ENCODE data around the gene NFATC2. TPM values are rescaled to one million over a fixed set of nuclear protein-coding genes. Genes with fewer than 3 reads are reported as not detected.
A peak's percentile ranks its signal among the peaks of the same experiment; 100 is the strongest.

The NFATC2 gene
- polyA plus RNA-seq, 1 of the 3 experiments (the other 2 are of a cell fraction), result 0.36 TPM

- TF ChIP-seq GABPA (IDR thresholded peaks at IDR 0.05; ENCODE audit: low read depth), result 0 out of 2 replicates have a peak, but pooled peaks have one; percentile 22
- TF ChIP-seq NFIC (IDR thresholded peaks at IDR 0.05; ENCODE audit: borderline replicate concordance), result no peak
- no peak for TF ChIP-seq TCF12 (IDR thresholded peaks at IDR 0.05)
- TF ChIP-seq FOSL2 (IDR thresholded peaks at IDR 0.05; ENCODE audit: borderline replicate concordance, low read depth), result 0 out of 2 replicates have a peak, but pooled peaks have one; percentile 4
- TF ChIP-seq RXRA (IDR thresholded peaks at IDR 0.05; ENCODE audit: borderline replicate concordance, low read depth), result no peak
- no peak for TF ChIP-seq REST (IDR thresholded peaks at IDR 0.05; ENCODE audit: low read depth, low read length)
- peak; percentile 26; the same call in 1 of the 2 replicates for TF ChIP-seq YY1 (IDR thresholded peaks at IDR 0.05; ENCODE audit: low read depth)
- no peak for TF ChIP-seq RAD21 (IDR thresholded peaks at IDR 0.05; ENCODE audit: low read length)
- TF ChIP-seq EZH2phosphoT487 (IDR thresholded peaks at IDR 0.05; ENCODE audit: borderline replicate concordance, low read depth), result no peak
- TF ChIP-seq ELF1 (IDR thresholded peaks at IDR 0.05), result no peak
- TF ChIP-seq SMC3 (IDR thresholded peaks at IDR 0.05; ENCODE audit: low read depth, low read length), result no peak
- peaks cover 9% of the 10 kb centered on the region for H3F3A ChIP-seq (replicated peaks; ENCODE audit: insufficient read depth)
- CTCF ChIA-PET, result interaction anchor here (0.6 kb wide), 1 partner anchor 175 kb away, joined by 3 read pairs; no protein-coding TSS in a partner anchor
These were observed 123.3 kb downstream of the NFATC2 start for GRCh38 chr20:51419231-51419630.

GRCh38 chr20:51418137-51418529 is 124.4 kb downstream of the NFATC2 start:
- Histone ChIP-seq H3K4me1 (ENCODE audit: control insufficient read depth in 1 of 2, insufficient read depth in 2 of 2, low read depth in 1 of 2, low read length in 1 of 2) (peaks cover 2 to 6% of the 10 kb centered on the region in 2 experiments; a peak in 3 of 4 replicates), H3K79me2 (ENCODE audit: insufficient read depth) (no peaks in the 10 kb centered on the region), H3K36me3 (replicated peaks in 1 of 2; ENCODE audit: control insufficient read depth in 1 of 2, insufficient read depth in 2 of 2, low read length in 1 of 2) (peaks cover 0 to 3% of the 10 kb centered on the region in 2 experiments), H3K9ac (no peak overlapping the region), H3K4me2 (no peak overlapping the region), H3K27ac (ENCODE audit: low read depth in 2 of 2, low read length in 1 of 2) (no peak overlapping the region), H3K9me3 (no peaks in the 10 kb centered on the region), H4K20me1 (ENCODE audit: insufficient read depth) (no peaks in the 10 kb centered on the region), H3K4me3 (ENCODE audit: low read depth in 2 of 2, low read length in 1 of 2) (no peak overlapping the region), H2AFZ (ENCODE audit: low read depth) (no peak overlapping the region), H3K9me2 (no peaks in the 10 kb centered on the region), H3K27me3 (ENCODE audit: insufficient read depth) (no peaks in the 10 kb centered on the region), H3F3A (replicated peaks; ENCODE audit: insufficient read depth) (peaks cover 9% of the 10 kb centered on the region)
- CTCF ChIA-PET, result interaction anchor here (1.1 kb wide), 1 partner anchor 32 kb away, joined by 3 read pairs; no protein-coding TSS in a partner anchor
- no peak for DNase-seq
- WGBS (ENCODE audit: low lambda C conversion rate), result 92% methylated on average over 4 of the region's 4 CpGs
- POLR2A ChIA-PET, result no interaction called here
- no peak for TF ChIP-seq GATA2 (CRISPR knock-in tag; IDR thresholded peaks at IDR 0.05)
- no peak for TF ChIP-seq MAX (IDR thresholded peaks at IDR 0.05; ENCODE audit: low read depth)
- no peak for TF ChIP-seq RXRA (IDR thresholded peaks at IDR 0.05; ENCODE audit: borderline replicate concordance, low read depth)
- TF ChIP-seq CHD2 (IDR thresholded peaks at IDR 0.05; ENCODE audit: low read length, partially characterized antibody), result no peak

More at GRCh38 chr20:51419231-51419630, 123.3 kb downstream of the NFATC2 start:
- DNase-seq, result no peak
- Histone ChIP-seq H3K27me3 (ENCODE audit: insufficient read depth) (no peaks in the 10 kb centered on the region), H4K20me1 (ENCODE audit: insufficient read depth) (no peaks in the 10 kb centered on the region), H2AFZ (ENCODE audit: low read depth) (no peak overlapping the region), H3K9ac (no peak overlapping the region), H3K9me3 (no peaks in the 10 kb centered on the region), H3K4me1 (ENCODE audit: control insufficient read depth in 1 of 2, insufficient read depth in 2 of 2, low read depth in 1 of 2, low read length in 1 of 2) (peaks cover 0 to 6% of the 10 kb centered on the region in 2 experiments; a peak in 2 of 4 replicates), H3K36me3 (replicated peaks in 1 of 2; ENCODE audit: control insufficient read depth in 1 of 2, insufficient read depth in 2 of 2, low read length in 1 of 2) (peaks cover 0 to 3% of the 10 kb centered on the region in 2 experiments), H3K4me3 (ENCODE audit: low read depth in 2 of 2, low read length in 1 of 2) (no peak overlapping the region), H3K27ac (ENCODE audit: low read depth in 2 of 2, low read length in 1 of 2) (no peak overlapping the region), H3K79me2 (ENCODE audit: insufficient read depth) (no peaks in the 10 kb centered on the region), H3K4me2 (no peak overlapping the region), H3K9me2 (no peaks in the 10 kb centered on the region)
- 97% methylated on average over 2 of the region's 2 CpGs for WGBS (ENCODE audit: low lambda C conversion rate)
- POLR2A ChIA-PET, result no interaction called here
